Measurements from ENCODE around the gene PRAMEF18. TPM values are rescaled to one million over a fixed set of nuclear protein-coding genes. Genes with fewer than 3 reads are reported as not detected.
"Not testable (repeated sequence)": the region's sequence is repeated elsewhere in the genome, so short reads cannot be mapped to it uniquely, and the experiment has no call there.

PRAMEF18 gene
- total RNA-seq (not detected), polyA plus RNA-seq (not detected), total RNA-seq (not detected)

GRCh38 chr1:13225675-13226204, at the start of gene PRAMEF18:
PRAMEF18 (minus strand) TSS chr1:13226154; CDS start chr1:13226106, 48 bp downstream.
- H3K4me1 Mint-ChIP-seq; H3K4me1 ChIP-seq (ENCODE audit: control insufficient read depth in 2 of 2, insufficient read depth in 2 of 2, low read length in 2 of 2); H3K4me3 ChIP-seq (ENCODE audit: low read length); H3K27ac Mint-ChIP-seq; H3K36me3 Mint-ChIP-seq; ATAC-seq; H3K9me3 ChIP-seq (ENCODE audit: control insufficient read depth in 2 of 3, low read length in 3 of 3); POLR2A ChIA-PET; H3K9me3 Mint-ChIP-seq; H3K27ac ChIP-seq (ENCODE audit: low read depth, low read length); H3K36me3 ChIP-seq (ENCODE audit: control insufficient read depth in 2 of 3, insufficient read depth in 3 of 3, low read length in 3 of 3); H3K27me3 ChIP-seq (ENCODE audit: control insufficient read depth in 2 of 2, insufficient read depth in 2 of 2, low read length in 2 of 2); CTCF ChIA-PET; H3K4me3 Mint-ChIP-seq; DNase-seq; intact Hi-C loops (cut with micrococcal nuclease): not testable (repeated sequence)
- H3K27me3 Mint-ChIP-seq = peaks cover 3 to 21% (median 12%) of the 10 kb centered on the region in 5 donors

DNA sequence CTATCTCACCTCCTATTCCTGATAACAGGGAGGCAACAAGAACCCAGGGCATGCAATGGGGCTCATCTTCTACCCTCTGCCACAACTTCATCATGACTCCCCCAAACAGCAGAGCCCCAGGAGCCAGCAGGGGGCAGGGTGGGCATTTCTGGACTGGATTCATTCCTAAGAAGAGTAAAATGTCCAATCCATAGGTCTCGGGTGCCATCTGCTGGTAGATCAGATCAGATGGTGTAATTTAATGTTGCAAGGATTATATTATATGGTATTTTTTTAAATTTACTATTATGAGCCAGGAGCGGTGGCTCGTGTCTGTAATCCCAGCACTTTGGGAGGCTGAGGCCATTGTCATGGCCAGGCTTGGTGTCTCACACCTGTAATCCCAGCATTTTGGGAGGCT, 39.2 kb upstream of the PRAMEF18 start:
- CTCF ChIA-PET; intact Hi-C loops (cut with micrococcal nuclease); H3K36me3 ChIP-seq (ENCODE audit: control insufficient read depth in 2 of 3, insufficient read depth in 3 of 3, low read length in 3 of 3); H3K4me1 Mint-ChIP-seq; DNase-seq; H3K4me1 ChIP-seq (ENCODE audit: control insufficient read depth in 2 of 2, insufficient read depth in 2 of 2, low read length in 2 of 2); H3K27me3 Mint-ChIP-seq; ATAC-seq; H3K9me3 Mint-ChIP-seq; POLR2A ChIA-PET; H3K27ac ChIP-seq (ENCODE audit: low read depth, low read length); H3K4me3 Mint-ChIP-seq; H3K9me3 ChIP-seq (ENCODE audit: control insufficient read depth in 2 of 3, low read length in 3 of 3); H3K36me3 Mint-ChIP-seq; H3K27me3 ChIP-seq (ENCODE audit: control insufficient read depth in 2 of 2, insufficient read depth in 2 of 2, low read length in 2 of 2); H3K27ac Mint-ChIP-seq; H3K4me3 ChIP-seq (ENCODE audit: low read length): not testable (repeated sequence)

GRCh38 chr1:13253898-13254297, 27.9 kb upstream of the PRAMEF18 start, which contains the start of gene PRAMEF5:
PRAMEF5 (plus strand) TSS chr1:13254198; CDS start chr1:13259269, 5,071 bp downstream.
- H3K36me3 Mint-ChIP-seq; H3K27me3 Mint-ChIP-seq; H3K27me3 ChIP-seq (ENCODE audit: control insufficient read depth in 2 of 2, insufficient read depth in 2 of 2, low read length in 2 of 2); H3K36me3 ChIP-seq (ENCODE audit: control insufficient read depth in 2 of 3, insufficient read depth in 3 of 3, low read length in 3 of 3); H3K9me3 Mint-ChIP-seq; DNase-seq; H3K4me1 Mint-ChIP-seq; POLR2A ChIA-PET; H3K27ac Mint-ChIP-seq; H3K4me3 Mint-ChIP-seq; H3K4me3 ChIP-seq (ENCODE audit: low read length); intact Hi-C loops (cut with micrococcal nuclease); H3K27ac ChIP-seq (ENCODE audit: low read depth, low read length); H3K4me1 ChIP-seq (ENCODE audit: control insufficient read depth in 2 of 2, insufficient read depth in 2 of 2, low read length in 2 of 2); H3K9me3 ChIP-seq (ENCODE audit: control insufficient read depth in 2 of 3, low read length in 3 of 3); ATAC-seq; CTCF ChIA-PET: not testable (repeated sequence)

DNA sequence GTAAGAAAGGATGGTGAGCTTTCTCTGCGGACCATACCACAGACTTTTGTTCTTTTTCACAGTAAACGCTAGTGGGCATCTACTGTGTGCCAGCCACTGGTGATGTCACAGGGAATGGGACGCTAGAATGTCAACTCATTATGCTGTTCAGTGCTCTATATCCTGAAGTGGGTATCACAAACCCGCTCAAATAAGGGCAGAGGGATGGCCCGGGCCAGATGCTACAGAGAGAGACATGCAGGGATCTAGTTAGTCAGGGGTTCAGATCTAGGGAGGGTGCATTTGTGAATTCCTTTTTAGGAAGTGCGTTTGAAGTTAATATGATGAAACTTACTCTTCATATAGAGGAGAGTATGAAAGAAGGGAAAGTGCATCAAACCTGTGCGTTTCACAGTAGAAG, 21.2 kb upstream of the PRAMEF18 start:
- peaks cover 0 to 20% (median 8%) of the 10 kb centered on the region in 5 donors for H3K27me3 Mint-ChIP-seq
- not testable (repeated sequence) for H3K27ac Mint-ChIP-seq

GRCh38 chr1:13246554-13246871, 20.6 kb upstream of the PRAMEF18 start:
- DNase-seq; H3K9me3 ChIP-seq (ENCODE audit: control insufficient read depth in 2 of 3, low read length in 3 of 3); H3K4me1 ChIP-seq (ENCODE audit: control insufficient read depth in 2 of 2, insufficient read depth in 2 of 2, low read length in 2 of 2); H3K9me3 Mint-ChIP-seq; intact Hi-C loops (cut with micrococcal nuclease); ATAC-seq; H3K4me3 ChIP-seq (ENCODE audit: low read length); H3K27me3 ChIP-seq (ENCODE audit: control insufficient read depth in 2 of 2, insufficient read depth in 2 of 2, low read length in 2 of 2); H3K4me1 Mint-ChIP-seq; CTCF ChIA-PET; H3K36me3 Mint-ChIP-seq; POLR2A ChIA-PET; H3K27ac Mint-ChIP-seq; H3K27ac ChIP-seq (ENCODE audit: low read depth, low read length); H3K36me3 ChIP-seq (ENCODE audit: control insufficient read depth in 2 of 3, insufficient read depth in 3 of 3, low read length in 3 of 3); H3K4me3 Mint-ChIP-seq: not testable (repeated sequence)
- peaks cover 0 to 20% (median 8%) of the 10 kb centered on the region in 5 donors for H3K27me3 Mint-ChIP-seq

More for the DNA sequence above, 21.2 kb upstream of the PRAMEF18 start:
- H3K9me3 ChIP-seq (ENCODE audit: control insufficient read depth in 2 of 3, low read length in 3 of 3); H3K4me3 ChIP-seq (ENCODE audit: low read length); H3K36me3 Mint-ChIP-seq; H3K9me3 Mint-ChIP-seq; H3K4me1 Mint-ChIP-seq; CTCF ChIA-PET; DNase-seq; POLR2A ChIA-PET; H3K4me1 ChIP-seq (ENCODE audit: control insufficient read depth in 2 of 2, insufficient read depth in 2 of 2, low read length in 2 of 2); intact Hi-C loops (cut with micrococcal nuclease); H3K27me3 ChIP-seq (ENCODE audit: control insufficient read depth in 2 of 2, insufficient read depth in 2 of 2, low read length in 2 of 2); H3K27ac ChIP-seq (ENCODE audit: low read depth, low read length); ATAC-seq; H3K36me3 ChIP-seq (ENCODE audit: control insufficient read depth in 2 of 3, insufficient read depth in 3 of 3, low read length in 3 of 3); H3K4me3 Mint-ChIP-seq: not testable (repeated sequence)

- H3K27me3 ChIP-seq (ENCODE audit: control insufficient read depth in 2 of 2, insufficient read depth in 2 of 2, low read length in 2 of 2); H3K4me3 Mint-ChIP-seq; POLR2A ChIA-PET; H3K4me1 Mint-ChIP-seq; H3K27ac ChIP-seq (ENCODE audit: low read depth, low read length); CTCF ChIA-PET; H3K36me3 Mint-ChIP-seq; H3K4me1 ChIP-seq (ENCODE audit: control insufficient read depth in 2 of 2, insufficient read depth in 2 of 2, low read length in 2 of 2); H3K27ac Mint-ChIP-seq; ATAC-seq; intact Hi-C loops (cut with micrococcal nuclease); DNase-seq; H3K9me3 Mint-ChIP-seq; H3K9me3 ChIP-seq (ENCODE audit: control insufficient read depth in 2 of 3, low read length in 3 of 3); H3K36me3 ChIP-seq (ENCODE audit: control insufficient read depth in 2 of 3, insufficient read depth in 3 of 3, low read length in 3 of 3); H3K4me3 ChIP-seq (ENCODE audit: low read length): not testable (repeated sequence)
- H3K27me3 Mint-ChIP-seq = peaks cover 0 to 20% (median 8%) of the 10 kb centered on the region in 5 donors
Observed at GRCh38 chr1:13245841-13246553, 20.0 kb upstream of the PRAMEF18 start.

DNA sequence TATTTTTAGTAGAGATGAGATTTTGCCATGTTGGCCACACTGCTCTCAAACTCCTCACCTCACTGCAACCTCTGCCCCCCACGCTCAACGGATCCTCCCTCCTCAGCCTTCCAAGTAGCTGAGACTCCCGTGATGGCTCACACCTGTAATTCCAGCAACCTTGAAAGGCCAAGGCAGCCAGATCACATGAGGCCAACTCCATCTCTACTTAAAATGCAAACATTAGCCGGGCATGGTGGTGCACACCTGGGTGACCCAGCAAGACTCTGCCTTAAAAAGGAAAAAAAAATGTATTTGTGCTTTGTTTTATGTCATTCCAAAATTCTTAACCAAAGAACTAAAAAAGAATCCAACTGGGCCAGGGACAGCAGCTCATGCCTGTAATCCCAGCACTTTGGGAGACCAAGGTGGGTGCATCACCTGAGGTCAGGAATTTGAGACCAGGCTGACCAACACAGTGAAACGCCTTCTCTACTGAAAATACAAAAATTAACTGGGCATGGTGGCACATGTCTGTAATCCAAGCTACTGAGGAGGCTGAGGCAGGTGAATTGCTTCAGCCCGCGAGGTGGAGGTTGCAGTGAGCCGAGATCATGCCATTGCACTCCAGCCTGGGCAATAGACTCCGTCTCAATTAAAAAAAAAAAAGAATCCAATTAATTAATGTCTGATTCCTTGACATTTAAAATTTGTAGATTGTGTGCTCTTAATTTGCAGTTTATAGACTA, 17.7 kb upstream of the PRAMEF18 start:
- CTCF ChIA-PET = not testable (repeated sequence)

More for the DNA sequence above, 17.7 kb upstream of the PRAMEF18 start:
- intact Hi-C loops (cut with micrococcal nuclease); H3K9me3 ChIP-seq (ENCODE audit: control insufficient read depth in 2 of 3, low read length in 3 of 3); H3K36me3 ChIP-seq (ENCODE audit: control insufficient read depth in 2 of 3, insufficient read depth in 3 of 3, low read length in 3 of 3); H3K36me3 Mint-ChIP-seq; H3K9me3 Mint-ChIP-seq; H3K27me3 ChIP-seq (ENCODE audit: control insufficient read depth in 2 of 2, insufficient read depth in 2 of 2, low read length in 2 of 2); H3K4me1 Mint-ChIP-seq; H3K4me3 Mint-ChIP-seq; H3K4me1 ChIP-seq (ENCODE audit: control insufficient read depth in 2 of 2, insufficient read depth in 2 of 2, low read length in 2 of 2); H3K4me3 ChIP-seq (ENCODE audit: low read length); POLR2A ChIA-PET; H3K27ac Mint-ChIP-seq; ATAC-seq; H3K27ac ChIP-seq (ENCODE audit: low read depth, low read length); DNase-seq: not testable (repeated sequence)
- peaks cover 0 to 25% (median 11%) of the 10 kb centered on the region in 5 donors for H3K27me3 Mint-ChIP-seq
